Measurements from ENCODE around the gene GOLGA6L10. TPM values are rescaled to one million over a fixed set of nuclear protein-coding genes. Genes with fewer than 3 reads are reported as not detected.

The GOLGA6L10 gene
- total RNA-seq, 1 experiment from 2014 or later, result 1.2 TPM

DNA sequence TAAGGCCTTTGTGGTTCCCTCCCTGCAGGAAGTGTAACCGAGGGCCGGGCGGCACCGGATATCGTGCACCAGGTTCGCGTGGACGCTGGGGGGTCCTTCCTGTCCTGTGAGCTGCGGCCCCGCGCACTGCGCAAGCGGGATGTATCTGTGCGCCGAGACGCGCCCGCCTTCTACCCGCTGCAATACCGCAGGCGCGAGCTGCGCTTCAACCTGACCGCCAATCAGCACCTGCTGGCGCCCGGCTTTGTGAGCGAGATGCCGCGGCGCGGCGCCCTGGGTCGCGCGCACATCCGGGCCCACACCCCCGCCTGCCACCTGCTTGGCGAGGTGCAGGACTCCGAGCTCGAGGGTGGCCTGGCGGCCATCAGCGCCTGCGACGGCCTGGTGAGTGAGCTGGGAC is 50.8 kb downstream of the GOLGA6L10 start:
- ChIA-PET RAD21 (ENCODE audit: low non-redundant PET in 1 of 2, low total read pairs in 2 of 2, uncharacterized antibody in 2 of 2, unreplicated experiment in 2 of 2) (no interaction called here), CTCF (no interaction called here), POLR2A (no interaction called here)
- Histone ChIP-seq H3K9me2 (ENCODE audit: insufficient read depth) (no peaks in the 10 kb centered on the region), H3K27ac (ENCODE audit: low read depth, low read length) (no peak overlapping the region), H3K4me1 (ENCODE audit: control insufficient read depth in 1 of 2, insufficient read depth in 2 of 2, low read length in 2 of 2) (no peaks in the 10 kb centered on the region), H3K9me3 (ENCODE audit: control insufficient read depth in 1 of 2, insufficient read depth in 1 of 2, low read depth in 1 of 2, low read length in 2 of 2) (no peaks in the 10 kb centered on the region), H3K4me2 (ENCODE audit: low read length) (no peak overlapping the region), H3K9ac (ENCODE audit: low read length) (no peak overlapping the region), H3K4me3 (replicated peaks in 1 of 2; ENCODE audit: low read depth in 1 of 2, low read length in 2 of 2) (no peak overlapping the region), H4K20me1 (ENCODE audit: insufficient read depth) (no peaks in the 10 kb centered on the region), H3K36me3 (ENCODE audit: control insufficient read depth in 1 of 2, insufficient read depth in 2 of 2, low read length in 2 of 2) (no peaks in the 10 kb centered on the region), H3K27me3 (ENCODE audit: insufficient read depth, low read length) (no peaks in the 10 kb centered on the region), H2AFZ (ENCODE audit: low read depth, low read length, poor library complexity, severe bottlenecking) (no peak overlapping the region), H3K79me2 (ENCODE audit: insufficient read depth, low read length) (no peaks in the 10 kb centered on the region)
- no peak for DNase-seq (ENCODE audit: low read depth, low spot score)
- intact Hi-C loops (cut with micrococcal nuclease), result no loop called here
- ATAC-seq, result no peak
- TF ChIP-seq YY1 (IDR thresholded peaks at IDR 0.05; ENCODE audit: extremely low read depth, insufficient replicate concordance, low read depth, low read length), result no peak
- no TSS peak for BruUV-seq (replicated peaks)

GRCh38 chr15:82298032-82298431 is 51.2 kb downstream of the GOLGA6L10 start:
- Histone ChIP-seq H3K4me1 (ENCODE audit: control insufficient read depth in 1 of 2, insufficient read depth in 2 of 2, low read length in 2 of 2) (no peaks in the 10 kb centered on the region), H2AFZ (ENCODE audit: low read depth, low read length, poor library complexity, severe bottlenecking) (no peak overlapping the region), H3K4me3 (replicated peaks in 1 of 2; ENCODE audit: low read depth in 1 of 2, low read length in 2 of 2) (no peak overlapping the region), H3K9me3 (ENCODE audit: control insufficient read depth in 1 of 2, insufficient read depth in 1 of 2, low read depth in 1 of 2, low read length in 2 of 2) (no peaks in the 10 kb centered on the region), H3K4me2 (ENCODE audit: low read length) (no peak overlapping the region), H3K9me2 (ENCODE audit: insufficient read depth) (no peaks in the 10 kb centered on the region), H3K36me3 (ENCODE audit: control insufficient read depth in 1 of 2, insufficient read depth in 2 of 2, low read length in 2 of 2) (no peaks in the 10 kb centered on the region), H4K20me1 (ENCODE audit: insufficient read depth) (no peaks in the 10 kb centered on the region), H3K79me2 (ENCODE audit: insufficient read depth, low read length) (no peaks in the 10 kb centered on the region), H3K27ac (ENCODE audit: low read depth, low read length) (no peak overlapping the region), H3K9ac (ENCODE audit: low read length) (no peak overlapping the region), H3K27me3 (ENCODE audit: insufficient read depth, low read length) (no peaks in the 10 kb centered on the region)
- ChIA-PET CTCF (no interaction called here), POLR2A (no interaction called here), RAD21 (ENCODE audit: low non-redundant PET in 1 of 2, low total read pairs in 2 of 2, uncharacterized antibody in 2 of 2, unreplicated experiment in 2 of 2) (no interaction called here)
- intact Hi-C loops (cut with micrococcal nuclease), result no loop called here
- ATAC-seq, result no peak
- TF ChIP-seq RAD21 (IDR thresholded peaks at IDR 0.05; ENCODE audit: low read depth), result no peak
- no peak for TF ChIP-seq EZH2phosphoT487 (IDR thresholded peaks at IDR 0.05; ENCODE audit: borderline replicate concordance)
- TF ChIP-seq, protein P1, sequence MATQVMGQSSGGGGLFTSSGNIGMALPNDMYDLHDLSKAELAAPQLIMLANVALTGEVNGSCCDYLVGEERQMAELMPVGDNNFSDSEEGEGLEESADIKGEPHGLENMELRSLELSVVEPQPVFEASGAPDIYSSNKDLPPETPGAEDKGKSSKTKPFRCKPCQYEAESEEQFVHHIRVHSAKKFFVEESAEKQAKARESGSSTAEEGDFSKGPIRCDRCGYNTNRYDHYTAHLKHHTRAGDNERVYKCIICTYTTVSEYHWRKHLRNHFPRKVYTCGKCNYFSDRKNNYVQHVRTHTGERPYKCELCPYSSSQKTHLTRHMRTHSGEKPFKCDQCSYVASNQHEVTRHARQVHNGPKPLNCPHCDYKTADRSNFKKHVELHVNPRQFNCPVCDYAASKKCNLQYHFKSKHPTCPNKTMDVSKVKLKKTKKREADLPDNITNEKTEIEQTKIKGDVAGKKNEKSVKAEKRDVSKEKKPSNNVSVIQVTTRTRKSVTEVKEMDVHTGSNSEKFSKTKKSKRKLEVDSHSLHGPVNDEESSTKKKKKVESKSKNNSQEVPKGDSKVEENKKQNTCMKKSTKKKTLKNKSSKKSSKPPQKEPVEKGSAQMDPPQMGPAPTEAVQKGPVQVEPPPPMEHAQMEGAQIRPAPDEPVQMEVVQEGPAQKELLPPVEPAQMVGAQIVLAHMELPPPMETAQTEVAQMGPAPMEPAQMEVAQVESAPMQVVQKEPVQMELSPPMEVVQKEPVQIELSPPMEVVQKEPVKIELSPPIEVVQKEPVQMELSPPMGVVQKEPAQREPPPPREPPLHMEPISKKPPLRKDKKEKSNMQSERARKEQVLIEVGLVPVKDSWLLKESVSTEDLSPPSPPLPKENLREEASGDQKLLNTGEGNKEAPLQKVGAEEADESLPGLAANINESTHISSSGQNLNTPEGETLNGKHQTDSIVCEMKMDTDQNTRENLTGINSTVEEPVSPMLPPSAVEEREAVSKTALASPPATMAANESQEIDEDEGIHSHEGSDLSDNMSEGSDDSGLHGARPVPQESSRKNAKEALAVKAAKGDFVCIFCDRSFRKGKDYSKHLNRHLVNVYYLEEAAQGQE (IDR thresholded peaks at IDR 0.05; ENCODE audit: low read depth), result no peak
- TF ChIP-seq SIN3A (IDR thresholded peaks at IDR 0.05; ENCODE audit: low read depth), result no peak
- TF ChIP-seq, protein P2, sequence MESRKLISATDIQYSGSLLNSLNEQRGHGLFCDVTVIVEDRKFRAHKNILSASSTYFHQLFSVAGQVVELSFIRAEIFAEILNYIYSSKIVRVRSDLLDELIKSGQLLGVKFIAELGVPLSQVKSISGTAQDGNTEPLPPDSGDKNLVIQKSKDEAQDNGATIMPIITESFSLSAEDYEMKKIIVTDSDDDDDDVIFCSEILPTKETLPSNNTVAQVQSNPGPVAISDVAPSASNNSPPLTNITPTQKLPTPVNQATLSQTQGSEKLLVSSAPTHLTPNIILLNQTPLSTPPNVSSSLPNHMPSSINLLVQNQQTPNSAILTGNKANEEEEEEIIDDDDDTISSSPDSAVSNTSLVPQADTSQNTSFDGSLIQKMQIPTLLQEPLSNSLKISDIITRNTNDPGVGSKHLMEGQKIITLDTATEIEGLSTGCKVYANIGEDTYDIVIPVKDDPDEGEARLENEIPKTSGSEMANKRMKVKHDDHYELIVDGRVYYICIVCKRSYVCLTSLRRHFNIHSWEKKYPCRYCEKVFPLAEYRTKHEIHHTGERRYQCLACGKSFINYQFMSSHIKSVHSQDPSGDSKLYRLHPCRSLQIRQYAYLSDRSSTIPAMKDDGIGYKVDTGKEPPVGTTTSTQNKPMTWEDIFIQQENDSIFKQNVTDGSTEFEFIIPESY (IDR thresholded peaks at IDR 0.05; ENCODE audit: extremely low read depth, insufficient replicate concordance, low read length), result no peak
- TF ChIP-seq, protein P3, sequence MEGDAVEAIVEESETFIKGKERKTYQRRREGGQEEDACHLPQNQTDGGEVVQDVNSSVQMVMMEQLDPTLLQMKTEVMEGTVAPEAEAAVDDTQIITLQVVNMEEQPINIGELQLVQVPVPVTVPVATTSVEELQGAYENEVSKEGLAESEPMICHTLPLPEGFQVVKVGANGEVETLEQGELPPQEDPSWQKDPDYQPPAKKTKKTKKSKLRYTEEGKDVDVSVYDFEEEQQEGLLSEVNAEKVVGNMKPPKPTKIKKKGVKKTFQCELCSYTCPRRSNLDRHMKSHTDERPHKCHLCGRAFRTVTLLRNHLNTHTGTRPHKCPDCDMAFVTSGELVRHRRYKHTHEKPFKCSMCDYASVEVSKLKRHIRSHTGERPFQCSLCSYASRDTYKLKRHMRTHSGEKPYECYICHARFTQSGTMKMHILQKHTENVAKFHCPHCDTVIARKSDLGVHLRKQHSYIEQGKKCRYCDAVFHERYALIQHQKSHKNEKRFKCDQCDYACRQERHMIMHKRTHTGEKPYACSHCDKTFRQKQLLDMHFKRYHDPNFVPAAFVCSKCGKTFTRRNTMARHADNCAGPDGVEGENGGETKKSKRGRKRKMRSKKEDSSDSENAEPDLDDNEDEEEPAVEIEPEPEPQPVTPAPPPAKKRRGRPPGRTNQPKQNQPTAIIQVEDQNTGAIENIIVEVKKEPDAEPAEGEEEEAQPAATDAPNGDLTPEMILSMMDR (IDR thresholded peaks at IDR 0.05 in 2 of 3, conservative IDR thresholded peaks at IDR 0.05 in 1 of 3; ENCODE audit: borderline replicate concordance in 1 of 3, insufficient read depth in 1 of 3, low read depth in 2 of 3, low read length in 2 of 3), result no peak
- no peak for TF ChIP-seq CEBPB (IDR thresholded peaks at IDR 0.05; ENCODE audit: low read depth)
- no peak for TF ChIP-seq ELF1 (IDR thresholded peaks at IDR 0.05; ENCODE audit: borderline replicate concordance, low read depth)
- no peak for TF ChIP-seq EZH2 (IDR thresholded peaks at IDR 0.05)
- TF ChIP-seq ATF3 (IDR thresholded peaks at IDR 0.05), result no peak
- no peak for TF ChIP-seq TCF7L2 (IDR thresholded peaks at IDR 0.05; ENCODE audit: borderline replicate concordance, extremely low read depth, insufficient read depth, insufficient read length)
- TF ChIP-seq FOSL1 (IDR thresholded peaks at IDR 0.05; ENCODE audit: low read depth), result no peak
- no peak for DNase-seq (ENCODE audit: low read depth, low spot score)
- no TSS peak for BruUV-seq (replicated peaks)

Data from HCT116 (cell line).